GM12878 (cell line): ENCODE results near the gene BTBD10. TPM values are rescaled to one million over a fixed set of nuclear protein-coding genes. Genes with fewer than 3 reads are reported as not detected.
A peak's percentile ranks its signal among the peaks of the same experiment; 100 is the strongest.

Experiments
- ATAC-seq: fragments of 200-7000 bp; cut with Tn5 transposase; 3 replicates; pipeline ENCODE4 v1.9.1; 2020; ENCODE audit warnings: mild to moderate bottlenecking, moderate library complexity
- Bru-seq: library from RNA; stranded (reverse); fragments of 400-500 nt; gene quantifications from one replicate; lab custom pipeline; 2021; lab: Mats Ljungman, UMichigan
- BruChase-seq, 2 experiments: library from RNA; stranded (reverse); fragments of 400-500 nt; gene quantifications; one replicate each; lab custom pipeline; 2021; lab: Mats Ljungman, UMichigan
- BruUV-seq: library from RNA; stranded (reverse); fragments of 400-500 nt; replicated peaks from 2 replicates; lab custom pipeline; 2021; lab: Mats Ljungman, UMichigan
- CTCF ChIA-PET: fragments of 300-600 bp; sonication (Branson Sonifier 250); formaldehyde crosslinking; extraction: SDS; loops from one replicate; lab custom pipeline; 2021; ENCODE audit warnings: inconsistent platforms; lab: Yijun Ruan, JAX
- POLR2A ChIA-PET: fragments of 350-600 bp; formaldehyde crosslinking; extraction: SDS; loops from one replicate; lab custom pipeline; 2021; ENCODE audit warnings: inconsistent platforms; lab: Charles Lee
- RAD21 ChIA-PET: fragments of 300-600 bp; sonication (Branson Sonifier 250); formaldehyde crosslinking; loops from one replicate; lab custom pipeline; 2023; ENCODE audit warnings: antibody characterized with exemption; ENCODE audit not compliant: unreplicated experiment; lab: Charles Lee
- SMC1A ChIA-PET: fragments of 300-600 bp; sonication (Branson Sonifier 250); formaldehyde crosslinking; loops from one replicate; lab custom pipeline; 2023; ENCODE audit not compliant: unreplicated experiment, uncharacterized antibody; lab: Charles Lee
- DNase-seq: peaks from one replicate; pipeline ENCODE4 v3.0.0-alpha.2; 2011; ENCODE audit warnings: low read depth, low spot score
- FAIRE-seq: peaks from 3 replicates; lab custom pipeline; 2011; peaks lifted over from hg19 to GRCh38; lab: Jason Lieb, UNC
- H2AFZ ChIP-seq: 2 replicates; pipeline ENCODE4 v1.6.0; 2011; ENCODE audit warnings: low read depth, low read length, control low read depth; ENCODE audit not compliant: control insufficient read depth
- H3K27ac ChIP-seq: 2 replicates; pipeline ENCODE4 v1.5.1; 2011; ENCODE audit warnings: control low read depth; ENCODE audit not compliant: control insufficient read depth, insufficient read depth
- H3K27me3 ChIP-seq, 2 experiments: replicated peaks in 1 of 2; 2 replicates each; pipeline versions ENCODE4 v1.6.0 to v1.6.1; 2011; ENCODE audit warnings: low read length in 1 of 2; ENCODE audit not compliant: control insufficient read depth in 2 of 2, insufficient read depth in 2 of 2
- H3K36me3 ChIP-seq, 2 experiments: 2 replicates each; pipeline ENCODE4 v1.5.1; 2011; ENCODE audit warnings: low read length in 1 of 2; ENCODE audit not compliant: control insufficient read depth in 2 of 2, insufficient read depth in 2 of 2
- H3K4me1 ChIP-seq: 2 replicates; pipeline ENCODE4 v1.6.1; 2011; ENCODE audit warnings: mild to moderate bottlenecking, low read length, moderate library complexity, mixed read lengths; ENCODE audit not compliant: control insufficient read depth, insufficient read depth
- H3K4me2 ChIP-seq: 2 replicates; pipeline ENCODE4 v1.6.0; 2011; ENCODE audit warnings: control low read depth; ENCODE audit not compliant: control insufficient read depth, insufficient read depth
- H3K4me3 ChIP-seq: fragments of 200-600 bp; sonication (generic); 2 replicates; pipeline ENCODE4 v1.5.1; 2016
- H3K79me2 ChIP-seq: 2 replicates; pipeline ENCODE4 v1.6.0; 2011; ENCODE audit warnings: low read length; ENCODE audit not compliant: control insufficient read depth, insufficient read depth
- H3K9ac ChIP-seq: 2 replicates; pipeline ENCODE4 v1.8.0; 2011; ENCODE audit warnings: low read length, control low read depth, mixed read lengths; ENCODE audit not compliant: control insufficient read depth, insufficient read depth
- H3K9me3 ChIP-seq: replicated peaks from 3 replicates; pipeline ENCODE4 v1.5.1; 2011; ENCODE audit warnings: mild to moderate bottlenecking, low read length; ENCODE audit not compliant: control insufficient read depth, insufficient read depth
- H4K20me1 ChIP-seq: 2 replicates; pipeline ENCODE4 v1.6.0; 2011; ENCODE audit not compliant: control insufficient read depth, insufficient read depth
- CHD4 ChIP-seq: fragments of 200-600 bp; sonication (generic); IDR thresholded peaks from 2 replicates; pipeline ENCODE4 v1.6.1; 2016; ENCODE audit warnings: mild to moderate bottlenecking
- FOS ChIP-seq: IDR thresholded peaks from 3 replicates; pipeline ENCODE4 v1.6.1; 2011; ENCODE audit warnings: borderline replicate concordance; ENCODE audit not compliant: insufficient read length; ENCODE audit errors: extremely low read depth
- IKZF1 ChIP-seq: fragments of 450-650 bp; conservative IDR thresholded peaks from 2 replicates; pipeline ENCODE4 v1.6.1; 2017; ENCODE audit warnings: antibody characterized with exemption, mild to moderate bottlenecking
- IKZF2 ChIP-seq, 2 experiments: fragments of 450-650 bp; IDR thresholded peaks; 2 replicates each; pipeline ENCODE4 v1.6.1; 2017; ENCODE audit warnings: mild to moderate bottlenecking in 2 of 2, moderate library complexity in 2 of 2
- LARP7 ChIP-seq: fragments of 450-650 bp; IDR thresholded peaks from 2 replicates; pipeline ENCODE4 v1.6.1; 2017; ENCODE audit warnings: mild to moderate bottlenecking
- MAX ChIP-seq: IDR thresholded peaks from 2 replicates; pipeline ENCODE4 v1.6.1; 2012; ENCODE audit warnings: low read depth, low read length, improper control_type of control experiment
- MYB ChIP-seq: fragments of 150-350 bp; IDR thresholded peaks from 2 replicates; pipeline ENCODE4 v1.6.1; 2014; ENCODE audit warnings: mild to moderate bottlenecking, low read depth, low read length, borderline replicate concordance
- NFXL1 ChIP-seq: fragments of 450-650 bp; IDR thresholded peaks from 2 replicates; pipeline ENCODE4 v1.6.1; 2017; ENCODE audit warnings: antibody characterized with exemption, mild to moderate bottlenecking, borderline replicate concordance
- NFYB ChIP-seq: IDR thresholded peaks from 2 replicates; pipeline ENCODE4 v1.6.1; 2011; ENCODE audit warnings: low read depth, mild to moderate bottlenecking, low read length, improper control_type of control experiment, moderate library complexity; ENCODE audit not compliant: insufficient read depth
- RELA ChIP-seq: fragments of 450-650 bp; IDR thresholded peaks from 2 replicates; pipeline ENCODE4 v1.8.0; 2014; ENCODE audit warnings: borderline replicate concordance; ENCODE audit not compliant: partially characterized antibody
- SMC3 ChIP-seq: IDR thresholded peaks from 2 replicates; pipeline ENCODE4 v1.6.1; 2011; ENCODE audit warnings: low read length, improper control_type of control experiment, borderline replicate concordance
- STAT1 ChIP-seq: fragments of 450-650 bp; conservative IDR thresholded peaks from 2 replicates; pipeline ENCODE4 v1.6.1; 2014; ENCODE audit warnings: antibody characterized with exemption, mild to moderate bottlenecking
- TCF3 ChIP-seq: IDR thresholded peaks from 2 replicates; pipeline ENCODE4 v1.6.1; 2012; ENCODE audit warnings: low read depth, mild to moderate bottlenecking, low read length, borderline replicate concordance; ENCODE audit not compliant: insufficient read depth
- WGBS: methylation state at CpG from one replicate; pipeline ENCODE4 v1.1.6; 2016; ENCODE audit warnings: low lambda C conversion rate; ENCODE audit not compliant: insufficient replicate concordance, insufficient coverage; ENCODE audit errors: missing lambda C conversion rate; 5-methylcytosine and 5-hydroxymethylcytosine counted together
- in situ Hi-C: fragments of 300-500 bp; cut with MboI; formaldehyde crosslinking; loops from 9 replicates; pipeline ENCODE4 v1.14.3; 2018; ENCODE audit warnings: mixed read lengths
- intact Hi-C: fragments of 100-400 bp; cut with micrococcal nuclease; formaldehyde crosslinking; loops from one replicate; pipeline ENCODE4 v1.14.2; 2022; ENCODE audit not compliant: unreplicated experiment
- long read RNA-seq, 2 experiments: library from polyadenylated mRNA; unstranded; transcript quantifications; one replicate each; pipeline ENCODE4 v2.0.0, GENCODE V29; 2019 to 2020
- polyA minus RNA-seq, 3 experiments: library from RNA; depleted of rRNA, polyadenylated mRNA; stranded (reverse); fragments of >200 nt; gene quantifications; 2 replicates each; pipeline ENCODE4 v1.2.3, GENCODE V29; 2011
- polyA plus RNA-seq, 11 experiments: library from polyadenylated mRNA; depleted of rRNA in 4 of 11; unstranded in 6 of 11; stranded (reverse) in 5 of 11; fragments of >200 nt; fragmentation: Nextera tagmentation in 4 of 11; fragmentation: Illumina TruSeq in 1 of 11; extraction: Ambion mirVana in 4 of 11; extraction: Trizol in 1 of 11; gene quantifications; 1 replicate in 1 of 11; 2 replicates in 10 of 11; pipeline versions ENCODE4 v1.2.1 to v1.2.3, GENCODE V29; 2011 to 2016; ENCODE audit warnings: inconsistent platforms in 2 of 11, missing spikeins in 2 of 11, low read depth in 1 of 11
- total RNA-seq, 4 experiments: library from RNA; depleted of rRNA in 3 of 4; stranded (reverse); fragments of >200 nt in 3 of 4; fragmentation: Illumina TruSeq in 1 of 4; extraction: Trizol in 1 of 4; gene quantifications; 2 replicates each; pipeline versions ENCODE4 v1.2.1 to v1.2.3, GENCODE V29; 2013 to 2021

Gene BTBD10
- total RNA-seq (2013; cell fraction: nucleolus; rRNA removed), result 37.4 and 41.3 TPM in 2 replicates
- total RNA-seq (2014; rRNA removed), result 24.1 and 30.5 TPM in 2 replicates
- 32.1 and 32.6 TPM in 2 replicates for total RNA-seq (2014; rRNA removed; fragmentation: Illumina TruSeq; extraction: Trizol)
- 19.0 and 20.8 TPM in 2 replicates for total RNA-seq (2021)
- 12.7 TPM for polyA plus RNA-seq (2011; ENCODE audit: low read depth)
- 38.8 and 55.9 TPM in 2 replicates for polyA plus RNA-seq (2011; rRNA removed)
- polyA plus RNA-seq (2011; cell fraction: cytosol; rRNA removed), result 16.3 and 19.1 TPM in 2 replicates
- polyA plus RNA-seq (2011; cell fraction: nucleus; rRNA removed), result 21.3 and 23.0 TPM in 2 replicates
- polyA plus RNA-seq (2012), result 11.5 and 14.6 TPM in 2 replicates
- polyA plus RNA-seq (2014; fragmentation: Illumina TruSeq; extraction: Trizol), result 28.2 and 32.8 TPM in 2 replicates
- 10 to 100 TPM; 25.4 to 25.6 TPM for polyA plus RNA-seq (2014; fragmentation: Nextera tagmentation; extraction: Ambion mirVana)
- polyA plus RNA-seq (2014; rRNA removed), result 20.0 and 22.7 TPM in 2 replicates
- 10 to 100 TPM; 32.4 to 35.1 TPM for polyA plus RNA-seq (2016; fragmentation: Nextera tagmentation; extraction: Ambion mirVana)
- 48.4 and 101 TPM in 2 replicates for polyA minus RNA-seq (2011; rRNA and poly(A)+ RNA removed)
- 17.9 and 19.2 TPM in 2 replicates for polyA minus RNA-seq (2011; cell fraction: cytosol; rRNA and poly(A)+ RNA removed)
- polyA minus RNA-seq (2011; cell fraction: nucleus; rRNA and poly(A)+ RNA removed), result 19.7 and 29.9 TPM in 2 replicates
- percentile 83 among the genes with signal in this experiment for Bru-seq, nascent RNA
- BruChase-seq, experiment 1, labeled RNA remaining after a 6-hour chase, result percentile 64 among the genes with signal in this experiment
- percentile 76 among the genes with signal in this experiment for BruChase-seq, experiment 2, labeled RNA remaining after a 2-hour chase
- long read RNA-seq, experiment 1, transcript BTBD10-208 (8 exons, 1,662 nt), result major isoform, 20 of 41 reads
- long read RNA-seq, experiment 1, transcript BTBD10-201 (9 exons, 2,504 nt), result minor isoform, 12 of 41 reads
- long read RNA-seq, experiment 1, partial matches to known transcripts, result 2 of 41 reads
- long read RNA-seq, experiment 1, other reads (novel, unspliced or antisense), result 7 of 41 reads
- long read RNA-seq, experiment 2, transcript BTBD10-208 (8 exons, 1,662 nt), result major isoform, 139 of 304 reads
- long read RNA-seq, experiment 2, transcript BTBD10-201 (9 exons, 2,504 nt), result minor isoform, 78 of 304 reads
- long read RNA-seq, experiment 2, partial matches to known transcripts, result 48 of 304 reads
- long read RNA-seq, experiment 2, other reads (novel, unspliced or antisense), result 38 of 304 reads

GRCh38 chr11:13462901-13463778 is at the start of gene BTBD10:
BTBD10 (minus strand) TSS chr11:13463222; CDS start chr11:13445124, 18,098 bp downstream.
- Histone ChIP-seq H3K4me1 (no peaks in the 10 kb centered on the region), H4K20me1 (no peaks in the 10 kb centered on the region), H3K27me3 (no peaks in the 10 kb centered on the region), H2AFZ (peak within 1 kb of the TSS; percentile 92), H3K36me3 (no peaks in the 10 kb centered on the region), H3K79me2 (peaks cover 27% of the 10 kb centered on the region), H3K4me2 (peak within 1 kb of the TSS; percentile 86), H3K27ac (peak within 1 kb of the TSS; percentile 88), H3K9me3 (no peaks in the 10 kb centered on the region; the same call in 2 of the 3 replicates), H3K4me3 (peak within 1 kb of the TSS; percentile 90), H3K9ac (peak within 1 kb of the TSS; percentile 76)
- BruUV-seq, result TSS peak; percentile 98
- ChIA-PET RAD21 (interaction anchor here (1.2 to 4.8 kb wide), 4 partner anchors 14 to 253 kb away, joined by 4 to 30 read pairs (median 9); no protein-coding TSS in a partner anchor), POLR2A (interaction anchor here (0.6 to 2.6 kb wide), 13 partner anchors 10 to 210 kb away, joined by 3 to 11 read pairs (median 3); partner anchors contain the start of gene FAR1), CTCF (interaction anchor here (0.6 to 3.8 kb wide), 17 partner anchors 11 to 279 kb away, joined by 3 to 36 read pairs (median 3); no protein-coding TSS in a partner anchor), SMC1A (interaction anchor here (0.8 to 4.7 kb wide), 14 partner anchors 13 to 253 kb away, joined by 3 to 19 read pairs (median 4); no protein-coding TSS in a partner anchor)
- intact Hi-C loops (loop anchor here (5.0 to 10.0 kb wide), 3 partner anchors 204 to 498 kb away; partner anchors contain the start of gene FAR1), in situ Hi-C loops (no loop called here)
- under 1% methylated on average over 57 of the region's 71 CpGs for WGBS
- FAIRE-seq (peak; percentile 81), ATAC-seq (peak; percentile 97), DNase-seq (peak; percentile 89)
- TF ChIP-seq NFXL1, result no peak
- TF ChIP-seq RELA, result peak; percentile 70
- TF ChIP-seq STAT1, result no peak; the same call in 1 of the 2 replicates
- no peak; a peak in 1 of 4 replicates for TF ChIP-seq IKZF2 (IDR thresholded peaks at IDR 0.05)
- TF ChIP-seq TCF3, result 0 out of 2 replicates have a peak, but pooled peaks have one; percentile 55
- TF ChIP-seq LARP7, result peak; percentile 13
- no peak for TF ChIP-seq NFYB
- no peak for TF ChIP-seq CHD4
- TF ChIP-seq IKZF1, result 0 out of 2 replicates have a peak, but pooled peaks have one; percentile 59
- TF ChIP-seq MAX, result 0 out of 2 replicates have a peak, but pooled peaks have one; percentile 20
- no peak for TF ChIP-seq FOS
- TF ChIP-seq SMC3, result no peak
- TF ChIP-seq MYB, result peak; percentile 74; the same call in 1 of the 2 replicates
